GM10266 (cell line): Measurements from ENCODE around the gene FAM131B.

Experiments used
- DNase-seq: peaks from one replicate; pipeline ENCODE4 v3.0.0; 2012; ENCODE audit errors: extremely low spot score
- CTCF ChIP-seq: IDR thresholded peaks from 2 replicates; pipeline ENCODE4 v1.5.1; 2012; ENCODE audit warnings: mild to moderate bottlenecking, low read depth; ENCODE audit not compliant: control insufficient read depth, insufficient read depth; ENCODE audit errors: missing control alignments

Gene FAM131B

DNA sequence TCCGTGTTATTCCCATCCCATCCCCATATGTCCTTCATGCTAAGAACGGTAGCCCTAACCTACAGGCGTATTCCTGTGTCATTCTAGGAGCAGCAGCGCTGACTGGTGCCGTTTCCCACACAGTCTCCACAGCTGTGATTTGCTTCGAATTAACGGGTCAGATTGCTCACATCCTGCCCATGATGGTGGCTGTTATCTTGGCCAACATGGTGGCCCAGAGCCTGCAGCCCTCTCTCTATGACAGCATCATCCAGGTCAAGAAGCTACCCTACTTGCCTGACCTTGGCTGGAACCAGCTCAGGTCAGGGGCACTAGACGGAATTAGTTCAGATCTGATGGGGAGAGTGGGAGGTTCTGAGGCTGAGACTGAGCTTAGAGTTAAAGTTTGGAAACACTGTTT is 20.7 kb downstream of the FAM131B start:
- no peak for DNase-seq
- TF ChIP-seq CTCF, result no peak

DNA sequence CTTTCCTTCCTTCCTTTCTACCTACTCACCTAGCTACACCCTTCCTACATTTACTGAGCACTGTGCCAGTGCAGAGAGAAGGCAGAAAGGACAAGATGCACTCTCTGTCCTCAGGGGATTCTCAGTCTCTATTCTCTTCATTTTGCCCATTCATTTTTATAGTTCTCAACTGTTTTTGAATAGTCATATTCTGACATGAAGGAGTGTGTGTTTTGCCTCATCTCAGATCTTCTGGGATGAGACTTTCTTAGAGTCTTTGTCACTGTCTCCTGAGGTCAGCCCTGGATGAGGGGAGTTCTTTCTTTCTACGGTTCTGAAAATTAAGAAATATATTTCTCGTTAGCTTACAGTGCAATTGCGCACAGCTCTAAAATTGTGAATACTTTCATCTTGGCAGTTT is 25.3 kb downstream of the FAM131B start:
- DNase-seq, result no peak
- TF ChIP-seq CTCF, result no peak

DNA sequence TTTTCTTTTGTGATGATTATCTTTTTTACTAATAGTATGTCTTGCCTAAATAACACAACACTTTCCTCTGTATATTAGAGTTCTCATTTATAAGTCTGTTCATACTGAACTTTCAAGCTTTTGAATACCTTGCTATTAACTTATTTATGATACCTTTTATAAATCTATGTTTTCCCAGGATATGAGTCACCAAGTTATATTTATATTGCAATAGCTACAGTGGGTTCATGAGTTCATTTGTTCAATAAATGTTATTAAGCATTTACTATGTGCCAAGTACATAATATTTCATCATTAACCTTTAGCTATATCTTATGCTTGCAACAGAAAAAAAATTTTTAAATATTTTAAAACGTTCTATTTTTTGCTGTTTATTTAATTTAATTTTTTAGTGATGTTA is 28.3 kb downstream of the FAM131B start:
- no peak for TF ChIP-seq CTCF
- DNase-seq, result no peak

- DNase-seq, result no peak
- TF ChIP-seq CTCF, result no peak
These were observed 31.2 kb downstream of the FAM131B start for GRCh38 chr7:143331179-143331801.

DNA sequence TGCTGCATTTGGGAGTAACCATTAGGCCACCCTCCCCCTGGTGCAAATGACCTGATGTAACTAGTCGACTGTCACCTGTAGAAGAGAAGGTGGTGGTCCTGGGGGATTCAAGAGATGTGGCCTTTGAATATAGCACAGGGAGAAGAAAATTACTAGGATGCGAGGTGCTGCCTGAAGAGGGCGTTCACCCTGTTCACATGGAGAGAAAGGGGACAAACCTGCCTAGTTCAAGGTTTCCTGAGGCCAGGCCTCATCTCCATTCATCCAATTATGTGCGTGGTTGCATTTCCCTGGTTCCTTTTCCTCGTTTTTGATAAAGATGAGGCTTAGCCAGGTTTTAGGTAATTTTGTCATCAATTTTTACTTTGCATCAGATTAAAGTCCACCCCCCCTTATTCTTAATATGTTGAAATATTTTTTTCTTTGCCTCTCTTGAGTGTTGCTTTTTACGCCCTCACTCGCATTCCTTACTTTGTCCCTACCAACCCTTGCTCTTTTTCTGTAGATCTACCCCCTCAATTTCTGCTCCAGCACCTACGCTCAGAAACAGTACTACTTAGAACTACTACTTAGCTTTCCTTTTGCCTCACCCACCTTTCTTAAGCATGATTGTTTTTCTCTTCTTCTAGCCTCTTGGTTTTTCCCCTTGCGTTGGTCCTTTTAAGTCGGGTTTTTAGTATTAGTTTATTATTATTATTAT is 32.9 kb downstream of the FAM131B start:
- TF ChIP-seq CTCF, result no peak
- no peak for DNase-seq

DNA sequence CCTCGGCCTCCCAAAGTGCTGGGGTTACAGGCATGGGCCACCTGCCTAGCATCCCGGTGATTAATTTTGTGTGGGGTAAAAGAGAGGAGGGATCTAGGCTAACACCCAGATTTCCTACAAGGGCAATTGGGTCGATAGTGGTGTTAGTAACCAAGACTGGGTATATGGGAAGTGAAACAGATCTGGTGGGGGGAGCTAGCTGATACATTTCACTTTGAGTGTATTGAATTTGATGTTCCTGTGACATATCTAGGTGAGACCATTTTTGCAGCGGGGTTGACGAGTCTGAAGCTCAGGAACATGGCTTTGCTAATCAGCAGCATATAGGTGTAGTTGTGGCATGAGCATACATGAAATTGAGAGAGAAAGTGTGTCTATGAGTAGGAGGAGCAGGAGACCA is 34.6 kb downstream of the FAM131B start:
- TF ChIP-seq CTCF, result no peak
- no peak for DNase-seq

- no peak for DNase-seq
- TF ChIP-seq CTCF, result no peak
These were observed 37.3 kb downstream of the FAM131B start for GRCh38 chr7:143325240-143325639.
